Thyroid gland (tissue), 4 donors: Measurements from ENCODE around the gene UGT2B10.
"Not testable (repeated sequence)": the region's sequence is repeated elsewhere in the genome, so short reads cannot be mapped to it uniquely, and the experiment has no call there.

Experiments used
- POLR2A ChIP-seq, 2 donors: fragments of 450-650 bp; IDR thresholded peaks; one replicate each; pipeline ENCODE4 v1.6.1; 2017; ENCODE audit warnings: antibody characterized with exemption in 2 of 2, mild to moderate bottlenecking in 2 of 2, moderate library complexity in 1 of 2
- TF ChIP-seq, protein P1 (sequence below), 6 experiments: fragments of 200-600 bp in 3 of 6; fragments of 450-650 bp in 3 of 6; sonication (generic) in 3 of 6; IDR thresholded peaks; one replicate each; pipeline ENCODE4 v1.5.1; 2016 to 2019; ENCODE audit warnings: antibody characterized with exemption in 6 of 6, mild to moderate bottlenecking in 2 of 6, inconsistent platforms in 1 of 6, moderate library complexity in 1 of 6

DNA sequence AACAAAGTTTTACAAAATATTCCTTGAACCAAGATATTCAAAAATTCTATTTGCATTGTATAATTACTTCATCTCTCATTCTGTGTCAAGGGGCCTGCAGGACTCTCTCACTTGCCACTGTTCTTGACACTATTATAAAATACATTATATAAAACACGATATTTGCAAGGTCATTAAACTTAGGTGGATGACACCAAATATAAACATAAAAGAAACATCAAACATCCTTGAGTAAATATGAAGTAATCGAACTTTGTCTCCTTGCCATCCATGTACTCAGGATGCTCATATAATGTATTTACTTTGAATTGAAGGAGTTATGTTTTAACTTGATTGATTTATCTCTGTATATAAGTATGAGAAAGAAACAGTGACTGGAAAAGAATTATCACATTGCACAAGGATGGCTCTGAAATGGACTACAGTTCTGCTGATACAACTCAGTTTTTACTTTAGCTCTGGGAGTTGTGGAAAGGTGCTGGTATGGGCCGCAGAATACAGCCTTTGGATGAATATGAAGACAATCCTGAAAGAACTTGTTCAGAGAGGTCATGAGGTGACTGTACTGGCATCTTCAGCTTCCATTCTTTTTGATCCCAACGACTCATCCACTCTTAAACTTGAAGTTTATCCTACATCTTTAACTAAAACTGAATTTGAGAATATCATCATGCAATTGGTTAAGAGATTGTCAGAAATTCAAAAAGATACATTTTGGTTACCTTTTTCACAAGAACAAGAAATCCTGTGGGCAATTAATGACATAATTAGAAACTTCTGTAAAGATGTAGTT is at the start of gene UGT2B10:
- TF ChIP-seq, protein P1, sequence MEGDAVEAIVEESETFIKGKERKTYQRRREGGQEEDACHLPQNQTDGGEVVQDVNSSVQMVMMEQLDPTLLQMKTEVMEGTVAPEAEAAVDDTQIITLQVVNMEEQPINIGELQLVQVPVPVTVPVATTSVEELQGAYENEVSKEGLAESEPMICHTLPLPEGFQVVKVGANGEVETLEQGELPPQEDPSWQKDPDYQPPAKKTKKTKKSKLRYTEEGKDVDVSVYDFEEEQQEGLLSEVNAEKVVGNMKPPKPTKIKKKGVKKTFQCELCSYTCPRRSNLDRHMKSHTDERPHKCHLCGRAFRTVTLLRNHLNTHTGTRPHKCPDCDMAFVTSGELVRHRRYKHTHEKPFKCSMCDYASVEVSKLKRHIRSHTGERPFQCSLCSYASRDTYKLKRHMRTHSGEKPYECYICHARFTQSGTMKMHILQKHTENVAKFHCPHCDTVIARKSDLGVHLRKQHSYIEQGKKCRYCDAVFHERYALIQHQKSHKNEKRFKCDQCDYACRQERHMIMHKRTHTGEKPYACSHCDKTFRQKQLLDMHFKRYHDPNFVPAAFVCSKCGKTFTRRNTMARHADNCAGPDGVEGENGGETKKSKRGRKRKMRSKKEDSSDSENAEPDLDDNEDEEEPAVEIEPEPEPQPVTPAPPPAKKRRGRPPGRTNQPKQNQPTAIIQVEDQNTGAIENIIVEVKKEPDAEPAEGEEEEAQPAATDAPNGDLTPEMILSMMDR (IDR thresholded peaks at IDR 0.05): not testable (repeated sequence)
- not testable (repeated sequence) for TF ChIP-seq POLR2A (IDR thresholded peaks at IDR 0.05)
